Osteoblast (primary cell): ENCODE measurements around the gene AP4S1. TPM values are rescaled to one million over a fixed set of nuclear protein-coding genes. Genes with fewer than 3 reads are reported as not detected.
A peak's percentile ranks its signal among the peaks of the same experiment; 100 is the strongest.

Experiments
- DNase-seq: peaks from one replicate; pipeline ENCODE4 v3.0.0; 2011; ENCODE audit warnings: low spot score, mixed read lengths; ENCODE audit not compliant: insufficient read length; ENCODE audit errors: missing footprints
- H2AFZ ChIP-seq: 2 replicates; pipeline ENCODE4 v1.6.0; 2011; ENCODE audit warnings: mild to moderate bottlenecking, low read length
- H3K27ac ChIP-seq: 2 replicates; pipeline ENCODE4 v1.5.1; 2011; ENCODE audit warnings: mild to moderate bottlenecking, low read depth, low read length, moderate library complexity
- H3K27me3 ChIP-seq: 2 replicates; pipeline ENCODE4 v1.6.0; 2012; ENCODE audit warnings: mild to moderate bottlenecking, control low read depth, inconsistent platforms, low read length, moderate library complexity; ENCODE audit not compliant: insufficient read depth
- H3K36me3 ChIP-seq: 2 replicates; pipeline ENCODE4 v1.5.1; 2011; ENCODE audit warnings: mild to moderate bottlenecking, low read length, control low read depth, moderate library complexity; ENCODE audit not compliant: insufficient read depth
- H3K4me1 ChIP-seq: 2 replicates; pipeline ENCODE4 v1.5.1; 2011; ENCODE audit warnings: mild to moderate bottlenecking, low read length, control low read depth, moderate library complexity; ENCODE audit not compliant: insufficient read depth
- H3K4me2 ChIP-seq: 2 replicates; pipeline ENCODE4 v1.6.0; 2011; ENCODE audit warnings: mild to moderate bottlenecking, low read length; ENCODE audit not compliant: insufficient read depth
- H3K4me3 ChIP-seq: fragments of 200-600 bp; sonication (generic); 3 replicates; pipeline ENCODE4 v1.5.1; 2012; ENCODE audit warnings: mild to moderate bottlenecking, low read length, inconsistent platforms; ENCODE audit not compliant: insufficient read depth
- H3K79me2 ChIP-seq: 2 replicates; pipeline ENCODE4 v1.6.0; 2012; ENCODE audit warnings: mild to moderate bottlenecking, low read length, control low read depth, inconsistent platforms; ENCODE audit not compliant: insufficient read depth
- H3K9me3 ChIP-seq: 2 replicates; pipeline ENCODE4 v1.5.1; 2011; ENCODE audit warnings: low read depth, low read length, control low read depth
- H4K20me1 ChIP-seq: 2 replicates; pipeline ENCODE4 v1.6.0; 2012; ENCODE audit warnings: mild to moderate bottlenecking, low read length, control low read depth; ENCODE audit not compliant: insufficient read depth
- total RNA-seq: library from RNA; depleted of rRNA; stranded (reverse); fragments of >200 nt; gene quantifications from 2 replicates; pipeline ENCODE4 v1.2.3, GENCODE V29; 2012
- TF ChIP-seq, protein P1 (sequence below): IDR thresholded peaks from 2 replicates; pipeline ENCODE4 v1.5.1; 2011; ENCODE audit warnings: mild to moderate bottlenecking, low read depth, low read length, moderate library complexity; ENCODE audit errors: extremely low read depth

AP4S1 gene
- total RNA-seq, 1 donor: 5.4 TPM

GRCh38 chr14:30995689-30996088 lies 29.8 kb upstream of the AP4S1 start:
- DNase-seq: no peak
- TF ChIP-seq, protein P1, sequence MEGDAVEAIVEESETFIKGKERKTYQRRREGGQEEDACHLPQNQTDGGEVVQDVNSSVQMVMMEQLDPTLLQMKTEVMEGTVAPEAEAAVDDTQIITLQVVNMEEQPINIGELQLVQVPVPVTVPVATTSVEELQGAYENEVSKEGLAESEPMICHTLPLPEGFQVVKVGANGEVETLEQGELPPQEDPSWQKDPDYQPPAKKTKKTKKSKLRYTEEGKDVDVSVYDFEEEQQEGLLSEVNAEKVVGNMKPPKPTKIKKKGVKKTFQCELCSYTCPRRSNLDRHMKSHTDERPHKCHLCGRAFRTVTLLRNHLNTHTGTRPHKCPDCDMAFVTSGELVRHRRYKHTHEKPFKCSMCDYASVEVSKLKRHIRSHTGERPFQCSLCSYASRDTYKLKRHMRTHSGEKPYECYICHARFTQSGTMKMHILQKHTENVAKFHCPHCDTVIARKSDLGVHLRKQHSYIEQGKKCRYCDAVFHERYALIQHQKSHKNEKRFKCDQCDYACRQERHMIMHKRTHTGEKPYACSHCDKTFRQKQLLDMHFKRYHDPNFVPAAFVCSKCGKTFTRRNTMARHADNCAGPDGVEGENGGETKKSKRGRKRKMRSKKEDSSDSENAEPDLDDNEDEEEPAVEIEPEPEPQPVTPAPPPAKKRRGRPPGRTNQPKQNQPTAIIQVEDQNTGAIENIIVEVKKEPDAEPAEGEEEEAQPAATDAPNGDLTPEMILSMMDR: no peak
- H3K27me3 ChIP-seq: no peaks in the 10 kb centered on the region
- H3K79me2 ChIP-seq: peaks cover 99% of the 10 kb centered on the region
- peaks cover 78% of the 10 kb centered on the region for H4K20me1 ChIP-seq
- peaks cover 2% of the 10 kb centered on the region for H3K9me3 ChIP-seq
- H3K36me3 ChIP-seq: peaks cover 6% of the 10 kb centered on the region
- no peak overlapping the region for H3K4me3 ChIP-seq
- no peak overlapping the region for H3K4me2 ChIP-seq
- H3K27ac ChIP-seq: peak overlapping the region; percentile 80
- no peak overlapping the region for H2AFZ ChIP-seq
- peaks cover 16% of the 10 kb centered on the region for H3K4me1 ChIP-seq

DNA sequence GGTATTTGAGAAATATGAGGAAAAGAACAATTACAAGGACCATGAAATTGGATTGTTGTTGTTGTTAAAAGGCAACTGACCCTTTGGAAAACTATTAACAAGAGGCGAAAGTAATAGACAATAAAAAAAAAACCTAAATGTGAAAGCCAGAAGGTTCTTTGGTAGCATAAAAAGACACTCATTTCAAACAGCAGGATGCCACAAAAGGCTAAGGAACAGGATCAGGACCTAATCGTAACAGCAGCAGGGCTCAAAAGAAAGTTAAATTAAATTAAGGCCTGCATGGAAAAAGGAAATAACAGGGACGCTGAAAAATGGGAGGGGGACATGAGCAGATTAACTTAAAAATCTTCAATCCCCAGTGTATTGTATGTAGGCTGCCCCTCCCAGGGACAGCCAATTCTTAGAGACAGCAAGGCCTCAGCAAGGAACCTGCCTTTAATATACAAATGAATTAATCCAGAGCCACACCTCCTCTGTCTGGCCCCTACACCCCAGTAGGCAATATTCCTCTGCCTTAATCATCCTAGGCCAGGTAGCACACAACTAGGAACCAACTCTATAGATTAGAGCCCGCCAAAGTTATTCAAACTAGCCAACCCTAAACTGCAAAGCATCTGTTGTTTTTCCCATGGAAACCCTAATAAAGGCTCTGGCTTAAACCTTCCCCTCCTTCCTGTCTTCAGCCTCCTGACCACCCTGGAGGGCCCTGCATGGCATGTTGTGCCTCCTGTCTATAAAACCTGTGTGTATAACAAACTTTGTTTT lies 28.4 kb upstream of the AP4S1 start:
- Histone ChIP-seq H3K9me3 (peaks cover 2% of the 10 kb centered on the region), H3K4me2 (no peak overlapping the region), H3K79me2 (peaks cover 96% of the 10 kb centered on the region), H3K4me3 (no peak overlapping the region), H2AFZ (no peak overlapping the region), H3K27me3 (no peaks in the 10 kb centered on the region), H4K20me1 (peaks cover 84% of the 10 kb centered on the region), H3K36me3 (peaks cover 6% of the 10 kb centered on the region), H3K4me1 (peaks cover 16% of the 10 kb centered on the region), H3K27ac (no peak overlapping the region)
- TF ChIP-seq, protein P1: no peak
- DNase-seq: no peak

GRCh38 chr14:30998100-30998706 lies 27.2 kb upstream of the AP4S1 start:
- TF ChIP-seq, protein P1: no peak
- Histone ChIP-seq H3K9me3 (peaks cover 2% of the 10 kb centered on the region), H3K4me2 (no peak overlapping the region), H3K79me2 (peaks cover 92% of the 10 kb centered on the region), H2AFZ (no peak overlapping the region), H3K4me3 (no peak overlapping the region), H3K36me3 (peaks cover 6% of the 10 kb centered on the region), H3K27ac (no peak overlapping the region), H3K4me1 (peaks cover 16% of the 10 kb centered on the region), H3K27me3 (no peaks in the 10 kb centered on the region), H4K20me1 (peaks cover 81% of the 10 kb centered on the region)
- DNase-seq: no peak

- Histone ChIP-seq H3K79me2 (peaks cover 93% of the 10 kb centered on the region), H3K27me3 (no peaks in the 10 kb centered on the region), H3K4me2 (no peak overlapping the region), H3K4me3 (no peak overlapping the region), H4K20me1 (peaks cover 78% of the 10 kb centered on the region), H3K4me1 (peaks cover 16% of the 10 kb centered on the region), H3K9me3 (peaks cover 2% of the 10 kb centered on the region), H2AFZ (no peak overlapping the region), H3K27ac (no peak overlapping the region), H3K36me3 (peaks cover 6% of the 10 kb centered on the region)
- DNase-seq: no peak
- TF ChIP-seq, protein P1: no peak
These were observed 26.2 kb upstream of the AP4S1 start for GRCh38 chr14:30999038-30999773.
